GM18858 (cell line): ENCODE data around the gene HACD2.
"Not testable (repeated sequence)": the region's sequence is repeated elsewhere in the genome, so short reads cannot be mapped to it uniquely, and the experiment has no call there.

Experiments used
- ATAC-seq: cut with Tn5 transposase; IDR thresholded peaks from one replicate; pipeline ENCODE4 v1.9.1; 2021; ENCODE audit not compliant: unreplicated experiment

Gene HACD2

GRCh38 chr3:123527046-123527445 is 57.8 kb downstream of the HACD2 start:
- no peak for ATAC-seq

DNA sequence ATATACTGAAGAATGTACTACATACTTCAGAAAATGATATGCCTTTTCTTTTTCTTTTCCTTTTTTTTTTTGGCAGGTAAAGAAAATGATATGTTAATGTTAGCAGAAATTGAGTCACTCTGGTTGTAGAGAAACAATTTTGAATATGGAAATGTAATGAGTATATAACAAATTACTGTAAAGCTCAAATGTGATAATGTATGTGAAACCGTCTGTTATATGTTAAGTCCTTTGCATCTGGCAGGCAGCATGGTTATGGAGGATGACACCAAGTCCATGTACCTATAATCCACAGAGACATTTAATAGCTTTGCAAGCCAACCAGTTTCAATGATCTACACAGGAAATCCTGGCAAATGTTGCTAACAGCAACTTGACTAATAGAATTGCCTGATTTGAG is 58.4 kb downstream of the HACD2 start:
- ATAC-seq: no peak

GRCh38 chr3:123525433-123525832 is 59.4 kb downstream of the HACD2 start:
- ATAC-seq: no peak

- no peak for ATAC-seq
Observed at GRCh38 chr3:123524981-123525380, 59.9 kb downstream of the HACD2 start.

DNA sequence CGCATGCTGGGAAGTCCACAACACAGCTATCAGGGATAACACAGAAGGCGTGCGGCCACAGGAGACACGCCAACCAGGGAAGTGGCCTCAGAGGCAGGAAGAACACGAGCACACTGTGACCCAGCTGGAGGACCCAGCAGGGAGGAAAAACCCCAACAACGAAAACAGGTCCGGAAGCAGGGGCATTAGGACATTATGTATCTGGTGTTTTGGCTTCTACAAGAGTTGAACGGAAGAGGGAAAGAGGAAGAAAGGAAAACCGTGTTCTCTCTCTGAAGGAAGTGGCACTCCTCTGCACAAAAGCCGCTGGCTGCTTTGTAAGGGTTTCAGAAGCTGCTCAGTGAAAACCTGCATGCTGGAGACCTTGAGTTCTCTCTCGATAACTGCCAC is 61.8 kb downstream of the HACD2 start:
- ATAC-seq: no peak

DNA sequence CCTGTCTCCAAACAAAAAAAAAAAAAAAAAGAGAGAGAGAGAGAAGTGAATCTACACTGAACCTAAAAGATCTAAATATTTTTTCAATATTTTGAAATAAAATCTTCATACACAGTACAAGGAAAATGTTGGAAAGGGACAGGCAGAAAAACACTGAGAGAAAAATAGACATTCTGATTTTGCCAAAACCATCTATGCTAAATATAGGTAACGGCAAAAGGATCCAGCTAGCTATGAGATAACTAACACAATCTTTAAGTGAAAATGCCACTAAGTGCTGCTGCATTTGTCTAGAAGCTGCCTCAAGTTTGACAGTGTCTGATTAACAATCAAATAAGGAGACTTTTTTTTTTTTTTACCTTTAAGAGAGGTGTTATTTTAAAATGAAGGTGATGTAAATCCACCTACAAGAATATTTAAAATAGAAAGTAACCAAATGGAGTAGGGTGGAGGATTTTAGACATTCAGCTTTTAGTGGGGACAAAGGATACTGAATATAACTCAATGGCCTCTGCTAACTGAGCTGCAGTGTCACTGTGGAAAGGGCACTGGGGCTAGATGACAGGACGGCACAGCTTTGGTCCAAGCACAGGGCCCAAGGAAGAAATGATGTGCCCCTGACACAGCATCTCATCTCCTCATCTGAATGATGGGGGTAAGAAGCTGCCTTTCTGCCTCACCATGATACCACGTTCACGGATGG is 62.4 kb downstream of the HACD2 start:
- ATAC-seq: no peak

GRCh38 chr3:123521179-123521969 is 63.5 kb downstream of the HACD2 start:
- ATAC-seq: no peak

- no peak for ATAC-seq
Observed at GRCh38 chr3:123520656-123521055, 64.2 kb downstream of the HACD2 start.

- ATAC-seq: no peak
Observed at GRCh38 chr3:123518892-123519485, 65.9 kb downstream of the HACD2 start.

- no peak for ATAC-seq
Observed at GRCh38 chr3:123511726-123512125, 73.1 kb downstream of the HACD2 start.

DNA sequence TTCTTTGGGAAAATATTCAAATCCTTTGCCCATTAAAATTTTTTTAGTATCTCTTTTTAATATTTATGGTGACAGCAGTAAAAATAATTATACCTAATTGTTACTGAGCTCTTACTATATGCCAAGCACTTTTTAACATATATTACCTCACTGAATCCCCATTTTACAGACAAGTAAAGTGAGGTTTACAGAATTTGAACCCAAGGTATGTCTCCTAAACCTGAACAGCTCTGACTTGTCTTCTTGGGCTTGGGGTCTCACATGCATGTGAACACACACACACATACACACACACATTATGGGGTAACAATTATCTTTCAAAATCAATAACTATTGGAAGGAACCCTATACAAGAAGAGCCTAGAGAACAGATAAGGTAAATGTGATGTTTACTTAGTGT is 73.8 kb downstream of the HACD2 start:
- ATAC-seq: no peak

DNA sequence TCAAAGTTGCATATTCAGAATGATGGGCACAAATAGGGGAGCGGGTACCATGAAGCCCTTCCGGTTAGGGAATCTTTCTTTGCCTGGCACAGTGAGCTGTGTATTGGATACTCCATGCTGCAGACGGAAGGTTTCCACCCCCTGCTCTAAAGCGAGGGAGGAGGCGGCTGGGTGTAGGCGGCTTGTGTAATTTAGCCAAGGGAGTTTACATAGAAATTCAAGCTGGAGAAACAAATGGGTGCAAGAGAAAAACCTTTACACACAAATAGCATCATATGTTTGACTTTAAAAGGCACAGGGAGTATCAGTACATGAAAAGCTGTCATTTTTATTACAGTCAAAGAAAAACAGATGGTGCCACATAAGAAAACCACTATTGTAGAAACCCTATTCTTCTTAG is 76.7 kb downstream of the HACD2 start:
- no peak for ATAC-seq

DNA sequence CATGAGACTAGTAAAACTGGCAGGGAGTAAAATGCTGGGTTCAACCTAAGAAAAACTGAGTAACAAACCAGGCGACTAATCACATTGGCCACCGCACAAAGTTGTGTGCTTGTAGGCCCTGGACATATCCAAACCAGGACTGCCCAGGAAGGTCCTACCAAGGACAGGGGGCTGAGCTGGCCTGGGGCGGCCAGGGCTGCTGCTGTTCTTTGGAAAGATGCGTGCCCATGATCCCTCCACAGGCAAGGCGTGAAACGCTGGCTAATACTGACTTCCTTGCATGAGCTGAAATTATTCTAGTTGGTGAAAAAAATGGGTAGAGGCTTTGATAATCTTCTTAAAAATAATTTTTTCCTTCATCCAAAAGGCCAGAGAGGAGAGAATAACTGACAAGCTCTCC is 79.0 kb downstream of the HACD2 start:
- no peak for ATAC-seq

GRCh38 chr3:123503203-123503602 is 81.7 kb downstream of the HACD2 start:
- ATAC-seq: no peak

- ATAC-seq: no peak
Observed at GRCh38 chr3:123499322-123499721, 85.5 kb downstream of the HACD2 start.

DNA sequence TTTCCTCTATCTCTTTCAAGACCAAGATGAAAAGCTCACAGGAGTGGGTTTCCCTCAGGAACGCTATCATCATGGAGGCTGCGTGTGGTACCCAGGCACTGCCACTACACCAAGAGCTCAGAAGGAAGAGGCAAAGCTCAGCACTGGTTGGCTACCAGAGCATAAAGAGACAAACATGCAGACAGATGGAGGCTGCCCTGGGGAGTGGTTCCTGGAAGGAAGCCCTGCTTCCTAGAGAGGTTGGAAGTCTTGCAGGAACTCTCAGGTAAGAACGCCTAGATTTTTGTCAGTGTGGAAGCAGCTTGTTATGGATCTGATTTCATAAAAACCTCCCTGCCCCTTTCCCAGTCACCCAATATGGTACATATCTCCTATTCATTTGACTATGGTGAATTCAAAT is 86.1 kb downstream of the HACD2 start:
- no peak for ATAC-seq

- ATAC-seq: no peak
Observed at GRCh38 chr3:123493912-123494311, 90.9 kb downstream of the HACD2 start.

DNA sequence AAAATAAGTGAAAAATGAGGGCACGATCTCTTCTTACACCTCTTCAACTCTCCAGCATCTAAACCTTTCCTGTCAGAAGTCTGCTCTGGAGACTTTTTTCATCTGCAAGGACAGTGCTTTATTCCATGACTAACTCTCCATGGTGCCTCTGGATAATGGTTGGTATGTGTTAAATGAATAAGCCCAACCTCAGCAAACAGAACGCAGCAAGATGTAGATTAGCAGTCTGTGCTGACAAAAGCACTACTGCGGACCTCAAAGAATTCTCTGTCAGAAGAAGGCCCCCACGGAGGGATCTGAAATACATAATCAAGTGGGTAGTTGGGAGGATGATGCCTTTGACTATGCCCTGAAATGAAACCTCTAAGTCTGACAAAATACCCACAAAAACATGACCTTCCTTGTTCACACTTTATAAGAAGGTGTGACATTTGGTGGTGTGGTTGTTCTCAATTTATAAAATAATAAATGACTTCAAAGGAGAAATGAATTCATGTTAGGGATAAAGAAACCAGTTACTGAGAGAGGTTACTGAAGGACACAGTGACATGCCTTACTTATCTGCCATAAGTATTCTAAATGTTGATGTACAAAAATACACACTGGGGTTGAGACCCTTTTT is 92.8 kb downstream of the HACD2 start:
- no peak for ATAC-seq

DNA sequence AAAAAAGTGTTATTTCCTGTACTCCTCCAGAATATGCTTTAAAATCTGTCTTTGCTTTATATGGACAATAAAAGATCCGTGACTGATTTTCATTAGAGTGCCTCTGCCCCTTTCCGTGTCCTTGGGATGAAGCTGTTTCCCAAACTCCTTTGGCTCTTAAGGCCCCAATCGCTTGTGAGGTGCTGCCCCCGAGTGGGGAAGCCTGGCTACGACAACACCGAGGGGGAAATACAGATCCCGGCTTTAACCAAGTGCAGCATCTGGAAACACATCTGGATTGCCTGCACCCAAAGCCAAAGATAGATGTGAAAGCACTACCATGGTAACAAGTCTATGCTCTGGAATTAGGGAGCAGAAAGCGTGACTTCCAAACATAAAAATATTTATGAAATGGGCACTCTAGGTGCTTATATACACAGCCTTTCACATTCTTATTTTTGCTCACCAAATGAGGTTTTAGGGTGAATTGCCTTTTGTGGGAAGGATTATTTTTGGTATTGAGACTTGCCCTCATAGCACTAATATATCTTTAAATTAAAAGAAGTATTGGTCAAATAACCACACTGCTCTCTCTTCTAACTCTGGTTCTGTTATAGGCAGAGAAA is 95.4 kb downstream of the HACD2 start:
- no peak for ATAC-seq

DNA sequence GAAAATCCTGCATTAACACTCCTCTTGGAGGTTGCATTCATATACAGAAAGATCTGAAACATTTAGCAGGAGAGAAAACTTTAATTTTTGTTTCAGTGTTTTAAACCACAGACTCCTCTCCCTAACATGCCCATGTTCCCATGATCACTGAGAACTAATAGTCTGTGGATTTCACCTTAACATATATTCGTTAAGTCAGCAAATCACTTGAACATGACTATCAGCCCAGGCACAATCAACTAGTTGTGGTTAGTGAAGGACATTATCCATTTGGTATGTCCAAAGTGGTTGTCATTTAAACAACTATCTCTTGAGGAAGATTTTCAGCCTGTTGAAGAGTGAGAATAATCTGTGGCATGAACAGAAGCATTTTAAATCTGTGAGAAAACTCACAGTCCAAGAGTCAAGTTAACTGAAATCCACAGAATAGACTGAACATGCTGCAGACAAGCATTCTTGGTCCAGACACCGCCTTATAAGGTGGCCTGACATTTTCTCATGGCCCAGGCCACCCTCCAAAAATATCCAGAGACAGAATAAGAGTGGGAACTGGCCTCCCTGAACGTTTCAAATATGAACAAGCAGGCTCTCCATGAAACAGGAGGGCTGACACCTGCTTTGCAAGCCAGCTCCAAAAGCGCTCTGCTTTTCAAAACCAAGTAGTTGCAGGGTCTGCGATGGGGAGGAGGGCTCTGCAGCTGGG is 96.1 kb downstream of the HACD2 start:
- no peak for ATAC-seq

DNA sequence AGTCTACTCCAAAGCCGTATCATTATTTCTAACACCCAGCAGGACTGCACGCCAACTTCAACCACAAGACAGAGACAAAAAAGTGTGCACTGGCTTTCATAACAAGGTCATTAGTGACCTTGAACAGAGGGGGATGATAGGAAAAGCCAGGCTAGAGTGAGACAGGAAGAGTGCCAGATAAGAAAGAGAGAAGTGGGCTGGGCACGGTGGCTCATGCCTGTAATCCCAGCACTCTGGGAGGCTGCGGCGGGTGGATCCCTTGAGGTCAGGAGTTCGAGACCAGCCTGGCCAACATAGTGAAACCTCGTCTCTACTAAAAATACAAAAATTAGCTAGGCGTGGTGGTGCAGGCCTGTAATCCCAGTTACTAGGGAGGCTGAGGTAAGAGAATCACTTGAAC is 97.8 kb downstream of the HACD2 start:
- ATAC-seq: not testable (repeated sequence)
